Stomach (tissue), 9 donors: ENCODE measurements around the gene NKTR. TPM values are rescaled to one million over a fixed set of nuclear protein-coding genes. Genes with fewer than 3 reads are reported as not detected.

Source experiments
- DNase-seq, 2 donors: peaks; one replicate each; pipeline versions ENCODE4 v3.0.0 to v3.0.0-alpha.2; 2013 to 2019
- H3K27ac ChIP-seq, 5 donors: fragments of 200-600 bp in 4 of 5; sonication (generic) in 4 of 5; one replicate each; pipeline ENCODE4 v1.5.1; 2013 to 2019; ENCODE audit warnings: mild to moderate bottlenecking in 1 of 5, moderate library complexity in 1 of 5
- H3K27me3 ChIP-seq, 3 donors: fragments of 200-600 bp; sonication (generic); one replicate each; pipeline ENCODE4 v1.5.1; 2017 to 2019; ENCODE audit warnings: mixed run types in 1 of 3
- H3K36me3 ChIP-seq, 4 donors: fragments of 200-600 bp; sonication (generic); 1 replicate in 3 of 4; 2 replicates in 1 of 4; pipeline ENCODE4 v1.5.1; 2016 to 2019
- H3K4me1 ChIP-seq, 4 donors: fragments of 200-600 bp; sonication (generic); one replicate each; pipeline ENCODE4 v1.5.1; 2016 to 2019
- H3K4me3 ChIP-seq, 4 donors: fragments of 200-600 bp; sonication (generic) in 3 of 4; one replicate each; pipeline ENCODE4 v1.5.1; 2016 to 2019; ENCODE audit warnings: mild to moderate bottlenecking in 1 of 4
- H3K9me3 ChIP-seq, 4 donors: fragments of 200-600 bp; sonication (generic); one replicate each; pipeline ENCODE4 v1.5.1; 2016 to 2019
- EP300 ChIP-seq: sonication (generic); formaldehyde crosslinking; IDR thresholded peaks from one replicate; pipeline ENCODE4 v1.6.1; 2017; ENCODE audit warnings: antibody characterized with exemption
- POLR2A ChIP-seq, 4 donors: fragments of 450-650 bp; IDR thresholded peaks; one replicate each; pipeline ENCODE4 v1.6.1; 2016; ENCODE audit warnings: antibody characterized with exemption in 4 of 4, control low read depth in 2 of 4, mild to moderate bottlenecking in 1 of 4, moderate library complexity in 1 of 4
- POLR2AphosphoS5 ChIP-seq, 3 donors: sonication (generic); formaldehyde crosslinking; IDR thresholded peaks; one replicate each; pipeline ENCODE4 v1.6.1; 2016; ENCODE audit warnings: antibody characterized with exemption in 3 of 3
- WGBS, 5 donors: extraction: QIAGEN DNeasy Blood & Tissue Kit in 3 of 5; methylation state at CpG; one replicate each; pipeline versions ENCODE4 v1.1.5 to v1.1.7; 2013 to 2018; 5-methylcytosine and 5-hydroxymethylcytosine counted together
- intact Hi-C: fragments of 100-400 bp; cut with DNase I; formaldehyde crosslinking; loops from one replicate; pipeline ENCODE4 v1.15.1; 2023; ENCODE audit warnings: low total_unique reads
- polyA plus RNA-seq, 3 donors: library from polyadenylated mRNA; stranded (reverse); fragments of 200-250 nt; gene quantifications; one replicate each; pipeline ENCODE4 v1.2.3, GENCODE V29; 2013
- total RNA-seq, 5 donors: library from RNA; depleted of rRNA; stranded (reverse); fragments of >200 nt; gene quantifications; one replicate each; pipeline versions ENCODE4 v1.1.0 to v1.2.3, GENCODE V29; 2014 to 2016
- TF ChIP-seq, protein P1 (sequence below), 7 experiments: fragments of 450-650 bp in 4 of 7; fragments of 200-600 bp in 3 of 7; sonication (generic) in 3 of 7; IDR thresholded peaks; one replicate each; pipeline ENCODE4 v1.5.1; 2016 to 2019; ENCODE audit warnings: antibody characterized with exemption in 7 of 7, control low read depth in 2 of 7, mild to moderate bottlenecking in 1 of 7
- donor health status: healthy with polysubstance abuse.
- donor health status: Bipolar disorder and iron deficiency.
- donor health status: healthy.

NKTR gene
- total and polyA plus RNA-seq, 8 donors = 3.8 to 488 (median 106) TPM

DNA sequence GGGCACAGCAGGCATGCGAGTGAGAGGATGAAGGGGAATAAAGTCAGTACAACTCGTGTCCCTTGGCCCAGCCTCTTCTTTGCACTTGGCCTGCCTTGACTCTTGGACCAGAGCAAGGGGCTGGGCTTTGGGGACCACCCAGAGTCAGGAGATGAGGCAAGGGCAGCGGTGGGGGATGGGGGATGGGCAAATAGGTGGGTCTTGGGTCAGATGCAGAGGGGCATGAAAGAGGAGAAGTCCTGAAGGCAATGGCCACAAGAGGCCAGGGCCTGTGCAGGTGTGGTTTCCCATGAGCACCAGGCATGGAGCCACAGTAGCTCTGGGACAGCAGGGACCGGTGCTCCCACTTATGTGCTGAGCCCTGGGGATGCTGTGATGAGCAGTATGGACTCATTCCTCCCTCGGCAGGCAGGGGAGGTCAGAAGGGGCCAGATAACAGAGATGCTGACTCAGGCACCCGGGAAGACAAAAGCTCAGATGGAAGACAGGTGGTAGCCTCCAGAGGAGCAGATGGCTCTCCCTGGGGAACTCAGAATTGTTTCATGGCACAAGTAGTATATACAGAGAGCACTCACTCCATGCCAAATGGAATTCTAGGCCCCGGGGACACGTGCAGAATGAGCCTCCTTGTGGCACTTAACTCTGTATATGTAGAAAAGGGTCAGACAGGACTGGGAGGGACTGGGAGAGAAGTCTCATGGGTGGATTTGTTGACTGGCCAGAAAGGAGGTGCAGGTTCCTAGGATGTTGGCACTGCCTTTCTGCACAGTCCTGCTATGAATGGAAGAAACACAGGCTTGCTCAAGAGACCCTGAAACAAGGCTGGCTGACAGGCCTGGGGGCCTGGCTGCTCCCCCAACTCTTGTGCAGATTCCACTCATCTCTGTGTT lies 67.3 kb downstream of the NKTR start:
- WGBS, 5 donors = 37 to 49% (median 44%) methylated on average over 8 of the region's 8 CpGs
- Histone ChIP-seq H3K9me3 (no peaks in the 10 kb centered on the region), H3K4me1 (peaks cover 7 to 38% (median 21%) of the 10 kb centered on the region in 4 donors), H3K27me3 (no peaks in the 10 kb centered on the region), H3K4me3 (no peak overlapping the region), H3K27ac (no peak overlapping the region), H3K36me3 (peaks cover 0 to 13% (median 0%) of the 10 kb centered on the region in 4 donors)
- DNase-seq = no peak
- intact Hi-C loops = no loop called here
- TF ChIP-seq POLR2A (IDR thresholded peaks at IDR 0.05) (no peak), EP300 (no peak)
- TF ChIP-seq, protein P1, sequence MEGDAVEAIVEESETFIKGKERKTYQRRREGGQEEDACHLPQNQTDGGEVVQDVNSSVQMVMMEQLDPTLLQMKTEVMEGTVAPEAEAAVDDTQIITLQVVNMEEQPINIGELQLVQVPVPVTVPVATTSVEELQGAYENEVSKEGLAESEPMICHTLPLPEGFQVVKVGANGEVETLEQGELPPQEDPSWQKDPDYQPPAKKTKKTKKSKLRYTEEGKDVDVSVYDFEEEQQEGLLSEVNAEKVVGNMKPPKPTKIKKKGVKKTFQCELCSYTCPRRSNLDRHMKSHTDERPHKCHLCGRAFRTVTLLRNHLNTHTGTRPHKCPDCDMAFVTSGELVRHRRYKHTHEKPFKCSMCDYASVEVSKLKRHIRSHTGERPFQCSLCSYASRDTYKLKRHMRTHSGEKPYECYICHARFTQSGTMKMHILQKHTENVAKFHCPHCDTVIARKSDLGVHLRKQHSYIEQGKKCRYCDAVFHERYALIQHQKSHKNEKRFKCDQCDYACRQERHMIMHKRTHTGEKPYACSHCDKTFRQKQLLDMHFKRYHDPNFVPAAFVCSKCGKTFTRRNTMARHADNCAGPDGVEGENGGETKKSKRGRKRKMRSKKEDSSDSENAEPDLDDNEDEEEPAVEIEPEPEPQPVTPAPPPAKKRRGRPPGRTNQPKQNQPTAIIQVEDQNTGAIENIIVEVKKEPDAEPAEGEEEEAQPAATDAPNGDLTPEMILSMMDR (IDR thresholded peaks at IDR 0.05) = no peak

DNA sequence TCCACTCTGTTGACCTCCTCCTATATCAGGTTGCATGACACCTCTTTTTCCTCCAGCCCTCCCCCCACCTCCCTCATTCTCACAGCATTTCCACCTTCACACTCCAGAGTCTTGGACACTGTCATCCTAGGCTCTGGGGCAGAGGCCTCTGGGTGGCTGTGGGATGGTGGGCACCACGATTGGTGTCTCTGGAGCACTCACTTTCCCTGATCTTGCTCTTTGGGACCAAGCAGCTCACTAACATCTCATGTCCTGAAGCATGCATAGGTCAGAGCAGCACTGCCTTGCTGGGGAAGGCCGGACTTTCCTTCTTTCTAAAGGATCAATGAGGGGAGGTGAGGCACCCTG lies 67.9 kb downstream of the NKTR start:
- Histone ChIP-seq H3K36me3 (peaks cover 0 to 7% (median 0%) of the 10 kb centered on the region in 4 donors), H3K4me3 (no peak overlapping the region), H3K9me3 (no peaks in the 10 kb centered on the region), H3K4me1 (peaks cover 7 to 38% (median 21%) of the 10 kb centered on the region in 4 donors), H3K27me3 (no peaks in the 10 kb centered on the region), H3K27ac (no peak overlapping the region)
- no peak for TF ChIP-seq POLR2A (IDR thresholded peaks at IDR 0.05)
- no peak for TF ChIP-seq EP300
- TF ChIP-seq POLR2AphosphoS5 (IDR thresholded peaks at IDR 0.05) = no peak
- TF ChIP-seq, protein P1 (IDR thresholded peaks at IDR 0.05) = no peak
- intact Hi-C loops = no loop called here
- WGBS, 5 donors = 89 to 96% (median 93%) methylated on average over 2 of the region's 2 CpGs
- peak; percentile 4 to 8 for DNase-seq

DNA sequence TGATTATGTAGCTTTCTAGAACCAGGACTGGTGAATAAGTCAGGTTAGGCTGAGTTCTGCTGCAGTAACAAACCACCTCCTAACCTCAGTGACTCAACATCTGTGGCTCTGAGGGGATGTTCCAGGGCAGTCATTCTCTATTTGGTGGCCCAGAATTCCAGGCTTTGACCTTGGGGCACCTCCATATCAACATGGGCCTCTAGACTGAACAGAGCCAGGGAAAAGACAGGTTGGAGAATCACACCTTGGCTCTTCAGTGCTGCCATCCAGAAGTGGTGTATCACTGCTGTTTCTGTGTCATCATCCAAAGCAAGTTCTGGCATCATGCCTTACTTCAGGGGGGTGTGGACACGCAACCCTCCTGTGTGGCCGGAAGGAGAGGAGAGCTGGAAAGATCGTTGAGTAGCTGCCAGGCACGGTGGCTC lies 68.3 kb downstream of the NKTR start:
- peaks cover 0 to 3% (median 0%) of the 10 kb centered on the region in 4 donors for H3K36me3 ChIP-seq
- no peak overlapping the region for H3K4me3 ChIP-seq
- H3K27ac ChIP-seq = no peak overlapping the region
- WGBS, 5 donors = 65 to 86% (median 79%) methylated on average over 4 of the region's 4 CpGs
- H3K4me1 ChIP-seq = peaks cover 7 to 38% (median 21%) of the 10 kb centered on the region in 4 donors
- TF ChIP-seq, protein P1 (IDR thresholded peaks at IDR 0.05) = no peak
- TF ChIP-seq POLR2A (IDR thresholded peaks at IDR 0.05) (no peak), POLR2AphosphoS5 (IDR thresholded peaks at IDR 0.05) (no peak), EP300 (no peak)
- intact Hi-C loops = no loop called here
- H3K27me3 ChIP-seq = no peaks in the 10 kb centered on the region
- no peaks in the 10 kb centered on the region for H3K9me3 ChIP-seq
- no peak for DNase-seq

DNA sequence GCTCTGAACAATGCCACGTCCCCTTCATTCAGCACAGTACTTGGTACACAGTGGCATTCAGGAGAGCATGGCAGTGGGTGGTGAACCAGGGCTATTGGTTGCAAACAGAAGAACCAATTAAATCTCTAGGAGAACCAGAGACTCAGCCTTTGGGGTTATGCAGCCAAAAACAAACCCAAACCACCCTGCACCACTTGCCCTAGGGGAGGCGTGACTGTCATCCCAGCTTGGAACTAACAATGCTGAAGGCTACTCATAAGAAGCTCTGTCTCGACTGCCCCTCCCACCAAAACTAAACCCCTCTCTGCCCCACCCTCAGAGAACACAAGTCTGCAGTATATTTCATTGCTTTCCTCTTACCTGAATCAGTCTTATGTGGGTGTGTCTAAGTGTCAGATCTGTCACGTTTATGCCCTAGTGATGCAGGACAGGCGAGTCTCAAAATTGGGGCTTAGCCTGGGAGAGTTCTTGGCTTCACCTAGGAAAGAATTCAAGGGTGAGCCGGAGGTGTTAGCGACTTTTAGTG lies 69.6 kb downstream of the NKTR start:
- intact Hi-C loops = no loop called here
- TF ChIP-seq POLR2A (IDR thresholded peaks at IDR 0.05) (no peak), EP300 (no peak), POLR2AphosphoS5 (IDR thresholded peaks at IDR 0.05) (no peak)
- TF ChIP-seq, protein P1 (IDR thresholded peaks at IDR 0.05) = no peak
- Histone ChIP-seq H3K4me1 (peaks cover 7 to 32% (median 21%) of the 10 kb centered on the region in 4 donors), H3K27me3 (no peaks in the 10 kb centered on the region), H3K27ac (no peak overlapping the region), H3K36me3 (no peaks in the 10 kb centered on the region), H3K4me3 (no peak overlapping the region), H3K9me3 (no peaks in the 10 kb centered on the region)
- peak in 1 of 2 donors; percentile 7 for DNase-seq
- 68 to 80% (median 75%) methylated on average over 7 of the region's 7 CpGs for WGBS, 5 donors
